ENCODE measurements around the gene ARMS2. TPM values are rescaled to one million over a fixed set of nuclear protein-coding genes. Genes with fewer than 3 reads are reported as not detected.

Gene ARMS2
- polyA plus RNA-seq, 1 of the 3 experiments (the other 2 are of a cell fraction), result not detected

- Histone ChIP-seq H3K79me2 (ENCODE audit: insufficient read depth) (peaks cover 81% of the 10 kb centered on the region), H3K4me1 (ENCODE audit: control insufficient read depth in 1 of 2, insufficient read depth in 2 of 2, low read depth in 1 of 2, low read length in 1 of 2) (peaks cover 13% of the 10 kb centered on the region in 2 experiments; a peak in 2 of 4 replicates), H3K36me3 (replicated peaks in 1 of 2; ENCODE audit: control insufficient read depth in 1 of 2, insufficient read depth in 2 of 2, low read length in 1 of 2) (no peaks in the 10 kb centered on the region), H3F3A (replicated peaks; ENCODE audit: insufficient read depth) (no peaks in the 10 kb centered on the region), H3K4me2 (no peak overlapping the region), H3K9me3 (no peaks in the 10 kb centered on the region), H3K27ac (ENCODE audit: low read depth in 2 of 2, low read length in 1 of 2) (no peak overlapping the region), H3K27me3 (ENCODE audit: insufficient read depth) (no peaks in the 10 kb centered on the region), H2AFZ (ENCODE audit: low read depth) (no peak overlapping the region), H3K9me2 (no peaks in the 10 kb centered on the region), H3K4me3 (ENCODE audit: low read depth in 2 of 2, low read length in 1 of 2) (no peak overlapping the region), H4K20me1 (ENCODE audit: insufficient read depth) (peaks cover 7% of the 10 kb centered on the region; the same call in 1 of the 2 replicates), H3K9ac (no peak overlapping the region)
- ChIA-PET POLR2A (no interaction called here), CTCF (interaction anchor here (0.7 to 1.5 kb wide), 4 partner anchors 12 to 85 kb away, joined by 3 to 5 read pairs (median 3); no protein-coding TSS in a partner anchor)
- whole genome bisulfite sequencing (ENCODE audit: low lambda C conversion rate), result 84% methylated on average over 2 of the region's 10 CpGs
- TF ChIP-seq POLR2AphosphoS5 (IDR thresholded peaks at IDR 0.05; ENCODE audit: low read depth, low read length), result no peak
- TF ChIP-seq TCF12 (IDR thresholded peaks at IDR 0.05), result no peak
- TF ChIP-seq PBX3 (IDR thresholded peaks at IDR 0.05), result no peak
- no peak for TF ChIP-seq RXRA (IDR thresholded peaks at IDR 0.05; ENCODE audit: borderline replicate concordance, low read depth)
- TF ChIP-seq ZBTB33 (IDR thresholded peaks at IDR 0.05; ENCODE audit: borderline replicate concordance, low read depth), result no peak
- no peak for TF ChIP-seq SMC3 (IDR thresholded peaks at IDR 0.05; ENCODE audit: low read depth, low read length)
- TF ChIP-seq MXI1 (IDR thresholded peaks at IDR 0.05; ENCODE audit: low read depth, low read length), result no peak
- no peak for TF ChIP-seq USF1 (IDR thresholded peaks at IDR 0.05; ENCODE audit: borderline replicate concordance, low read depth)
- no peak for TF ChIP-seq FOXJ3 (CRISPR knock-in tag; IDR thresholded peaks at IDR 0.05)
- TF ChIP-seq EP300 (IDR thresholded peaks at IDR 0.05; ENCODE audit: borderline replicate concordance in 1 of 2, low read depth in 1 of 2, low read length in 1 of 2), result no peak
- no peak for TF ChIP-seq RFX5 (IDR thresholded peaks at IDR 0.05; ENCODE audit: low read length)
- no peak for TF ChIP-seq SIN3A (IDR thresholded peaks at IDR 0.05; ENCODE audit: borderline replicate concordance, low read depth, low read length)
- DNase-seq, result no peak
Observed at GRCh38 chr10:122480146-122480833, 25.8 kb downstream of the ARMS2 start.
